NCI-H446 treated with DMSO at 0.1 percent for 48 hours (cell line): ENCODE results near the gene RAC3.

Experiments
- DNase-seq: peaks from one replicate; lab custom pipeline; 2025; lab: John Stamatoyannopoulos, UW

The RAC3 gene

GRCh38 chr17:82056729-82057621, 25.5 kb downstream of the RAC3 start:
- DNase-seq: no peak

- DNase-seq: no peak
Observed at GRCh38 chr17:82058230-82058854, 26.9 kb downstream of the RAC3 start.

- no peak for DNase-seq
Observed at GRCh38 chr17:82058855-82059249, 27.4 kb downstream of the RAC3 start.

- no peak for DNase-seq
Observed at GRCh38 chr17:82059272-82060000, 28.0 kb downstream of the RAC3 start.

GRCh38 chr17:82060001-82060380, 28.5 kb downstream of the RAC3 start:
- no peak for DNase-seq

- no peak for DNase-seq
Observed at GRCh38 chr17:82060614-82061013, 29.1 kb downstream of the RAC3 start.

- no peak for DNase-seq
Observed at GRCh38 chr17:82061047-82061925, 29.8 kb downstream of the RAC3 start.

GRCh38 chr17:82062076-82062983, 30.9 kb downstream of the RAC3 start:
- DNase-seq: no peak

- no peak for DNase-seq
Observed at GRCh38 chr17:82062984-82063368, 31.5 kb downstream of the RAC3 start.

- no peak for DNase-seq
Observed at GRCh38 chr17:82063424-82064415, 32.2 kb downstream of the RAC3 start.

- no peak for DNase-seq
Observed at GRCh38 chr17:82064433-82065192, 33.1 kb downstream of the RAC3 start.

GRCh38 chr17:82065193-82065637, 33.7 kb downstream of the RAC3 start:
- no peak for DNase-seq

GRCh38 chr17:82065638-82066303, 34.3 kb downstream of the RAC3 start, which contains the start of gene DUS1L:
Gene DUS1L, minus strand, starts transcription at chr17:82065804. Its CDS starts 745 bp downstream, at chr17:82065059.
- no peak for DNase-seq

- DNase-seq: no peak
Observed at GRCh38 chr17:82070611-82071010, 39.1 kb downstream of the RAC3 start.

GRCh38 chr17:82072827-82073226, 41.3 kb downstream of the RAC3 start:
- no peak for DNase-seq

- no peak for DNase-seq
Observed at GRCh38 chr17:82073446-82073845, 42.0 kb downstream of the RAC3 start.

GRCh38 chr17:82076018-82076784, 44.7 kb downstream of the RAC3 start:
- DNase-seq: no peak
